Stimulated activated CD8-positive, alpha-beta memory T cell treated with anti-CD3 and anti-CD28 coated beads, Interleukin-2, amount 100 ng/mL, for 48 hours (primary cell): ENCODE data around the gene GLTP.

Experiments
- DNase-seq, 2 donors: peaks; one replicate each; pipeline ENCODE4 v3.0.0-alpha.2; 2020; ENCODE audit warnings: low read depth in 2 of 2

GLTP gene

GRCh38 chr12:109821968-109822367 lies 58.4 kb downstream of the GLTP start:
- DNase-seq, result no peak

GRCh38 chr12:109820816-109821381 lies 59.4 kb downstream of the GLTP start:
- no peak for DNase-seq

- DNase-seq, result no peak
Observed at GRCh38 chr12:109818905-109819500, 61.3 kb downstream of the GLTP start.

- no peak for DNase-seq
Observed at GRCh38 chr12:109818253-109818652, 62.1 kb downstream of the GLTP start.

- no peak for DNase-seq
Observed at GRCh38 chr12:109817627-109818231, 62.6 kb downstream of the GLTP start.

GRCh38 chr12:109816870-109817269 lies 63.5 kb downstream of the GLTP start:
- no peak for DNase-seq

GRCh38 chr12:109815757-109816617 lies 64.4 kb downstream of the GLTP start:
- DNase-seq, result no peak

- DNase-seq, result no peak
Observed at GRCh38 chr12:109815225-109815624, 65.1 kb downstream of the GLTP start.

GRCh38 chr12:109814600-109815150 lies 65.7 kb downstream of the GLTP start:
- no peak for DNase-seq

- DNase-seq, result no peak
Observed at GRCh38 chr12:109813810-109814416, 66.4 kb downstream of the GLTP start.

GRCh38 chr12:109811624-109811995 lies 68.7 kb downstream of the GLTP start:
- no peak for DNase-seq

GRCh38 chr12:109810954-109811623 lies 69.3 kb downstream of the GLTP start:
- no peak for DNase-seq

- DNase-seq, result no peak
Observed at GRCh38 chr12:109808876-109809646, 71.3 kb downstream of the GLTP start.

GRCh38 chr12:109807954-109808643 lies 72.2 kb downstream of the GLTP start:
- no peak for DNase-seq

GRCh38 chr12:109804820-109805761 lies 75.2 kb downstream of the GLTP start:
- peak; percentile 35 to 51 for DNase-seq

GRCh38 chr12:109803678-109804077 lies 76.7 kb downstream of the GLTP start:
- DNase-seq, result no peak

GRCh38 chr12:109802828-109803227 lies 77.5 kb downstream of the GLTP start:
- DNase-seq, result no peak
